Right lobe of liver (tissue), 4 donors: ENCODE measurements around the gene RSPH10B2.
"Not testable (repeated sequence)": the region's sequence is repeated elsewhere in the genome, so short reads cannot be mapped to it uniquely, and the experiment has no call there.

ENCODE experiments used
- POLR2A ChIP-seq: fragments of 450-650 bp; IDR thresholded peaks from one replicate; pipeline ENCODE4 v1.6.1; 2017; ENCODE audit warnings: antibody characterized with exemption, mild to moderate bottlenecking
- TF ChIP-seq, protein P1 (sequence below), 4 donors: fragments of 200-600 bp in 3 of 4; fragments of 450-650 bp in 1 of 4; IDR thresholded peaks; one replicate each; pipeline versions ENCODE4 v1.5.1 to v1.8.0; 2016 to 2022; ENCODE audit warnings: antibody characterized with exemption in 4 of 4, mild to moderate bottlenecking in 2 of 4
- donor health status: DM: no; HTN: no; CAD: no.
- donor health status: DM: no; HTN: no; CAD: no.
- donor health status: DM: no; HTN: yes; CAD: no.

DNA sequence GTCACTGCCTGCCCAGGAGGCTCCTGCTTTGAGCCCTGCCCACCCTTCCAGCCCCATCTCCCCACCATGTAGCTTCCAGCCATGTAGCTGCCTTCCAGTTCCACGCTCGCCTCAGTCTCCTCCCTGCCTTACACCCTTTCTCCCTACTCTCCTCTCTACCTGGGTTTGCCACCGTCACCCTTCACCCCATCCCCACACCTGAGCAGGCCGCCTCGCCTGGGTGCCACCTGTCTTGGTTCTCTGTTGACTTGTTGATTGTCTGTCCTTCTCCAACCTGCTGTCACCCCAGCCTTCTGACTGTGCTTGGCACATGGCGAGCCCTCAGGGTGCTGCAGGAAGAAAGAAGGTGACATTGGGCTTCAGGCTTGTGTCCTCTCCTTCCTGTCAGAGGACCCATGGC, 3.7 kb upstream of the RSPH10B2 start:
- not testable (repeated sequence) for TF ChIP-seq POLR2A
- TF ChIP-seq, protein P1, sequence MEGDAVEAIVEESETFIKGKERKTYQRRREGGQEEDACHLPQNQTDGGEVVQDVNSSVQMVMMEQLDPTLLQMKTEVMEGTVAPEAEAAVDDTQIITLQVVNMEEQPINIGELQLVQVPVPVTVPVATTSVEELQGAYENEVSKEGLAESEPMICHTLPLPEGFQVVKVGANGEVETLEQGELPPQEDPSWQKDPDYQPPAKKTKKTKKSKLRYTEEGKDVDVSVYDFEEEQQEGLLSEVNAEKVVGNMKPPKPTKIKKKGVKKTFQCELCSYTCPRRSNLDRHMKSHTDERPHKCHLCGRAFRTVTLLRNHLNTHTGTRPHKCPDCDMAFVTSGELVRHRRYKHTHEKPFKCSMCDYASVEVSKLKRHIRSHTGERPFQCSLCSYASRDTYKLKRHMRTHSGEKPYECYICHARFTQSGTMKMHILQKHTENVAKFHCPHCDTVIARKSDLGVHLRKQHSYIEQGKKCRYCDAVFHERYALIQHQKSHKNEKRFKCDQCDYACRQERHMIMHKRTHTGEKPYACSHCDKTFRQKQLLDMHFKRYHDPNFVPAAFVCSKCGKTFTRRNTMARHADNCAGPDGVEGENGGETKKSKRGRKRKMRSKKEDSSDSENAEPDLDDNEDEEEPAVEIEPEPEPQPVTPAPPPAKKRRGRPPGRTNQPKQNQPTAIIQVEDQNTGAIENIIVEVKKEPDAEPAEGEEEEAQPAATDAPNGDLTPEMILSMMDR (IDR thresholded peaks at IDR 0.05): not testable (repeated sequence)
